HG02798 (cell line): Measurements from ENCODE around the gene MERTK.
"Not testable (repeated sequence)": the region's sequence is repeated elsewhere in the genome, so short reads cannot be mapped to it uniquely, and the experiment has no call there.

ENCODE experiments used
- ATAC-seq: cut with Tn5 transposase; IDR thresholded peaks from one replicate; pipeline ENCODE4 v1.9.1; 2021; ENCODE audit warnings: mild to moderate bottlenecking; ENCODE audit not compliant: unreplicated experiment, poor library complexity

Gene MERTK

GRCh38 chr2:111897924-111898702 is at the start of gene MERTK:
Gene MERTK, plus strand, starts transcription at chr2:111898607. Its CDS starts 129 bp downstream, at chr2:111898736.
- ATAC-seq = peak; percentile 67

GRCh38 chr2:111850646-111851045 is 47.8 kb upstream of the MERTK start:
- peak; percentile 53 for ATAC-seq

DNA sequence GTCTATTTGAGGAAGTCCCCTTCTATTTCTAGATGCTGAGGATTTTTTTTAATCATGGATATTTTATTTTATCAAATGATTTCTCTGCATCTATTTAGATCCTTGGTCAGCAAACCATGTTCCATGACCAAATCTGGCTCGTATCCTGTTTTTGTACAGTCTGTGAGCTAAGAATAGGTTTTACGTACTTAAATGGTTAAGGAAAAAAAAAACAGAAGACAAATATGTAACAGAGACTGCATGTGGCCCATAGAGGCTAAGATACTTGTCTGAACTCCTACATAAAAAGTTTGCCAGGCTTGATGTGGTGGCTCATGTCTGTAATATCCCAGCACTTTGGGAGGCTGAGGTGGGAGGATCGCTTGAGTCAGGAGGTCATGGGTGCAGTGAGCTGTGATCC is 45.9 kb upstream of the MERTK start:
- ATAC-seq = not testable (repeated sequence)

DNA sequence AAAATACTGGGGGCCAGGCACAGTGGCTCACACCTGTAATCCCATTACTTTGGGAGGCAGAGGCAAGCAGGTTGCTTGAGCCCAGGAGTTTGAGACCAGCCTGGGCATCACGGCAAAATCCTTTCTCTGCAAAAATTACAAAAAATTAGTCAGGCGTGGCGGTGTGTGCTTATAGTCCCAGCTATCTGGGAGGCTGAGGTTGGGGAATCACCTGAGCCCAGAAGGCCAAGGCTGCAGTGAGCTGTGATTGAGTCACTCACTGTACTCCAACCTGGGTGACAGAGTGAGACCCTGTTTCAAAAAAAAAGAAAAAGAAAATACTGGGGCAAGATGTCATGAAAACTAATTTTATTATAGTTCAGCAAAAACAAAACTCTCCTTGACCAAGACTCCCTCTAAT is 38.4 kb upstream of the MERTK start:
- not testable (repeated sequence) for ATAC-seq

- ATAC-seq = not testable (repeated sequence)
Measured at GRCh38 chr2:111865124-111865523, 33.3 kb upstream of the MERTK start.

GRCh38 chr2:111872806-111873205 is 25.6 kb upstream of the MERTK start:
- not testable (repeated sequence) for ATAC-seq

DNA sequence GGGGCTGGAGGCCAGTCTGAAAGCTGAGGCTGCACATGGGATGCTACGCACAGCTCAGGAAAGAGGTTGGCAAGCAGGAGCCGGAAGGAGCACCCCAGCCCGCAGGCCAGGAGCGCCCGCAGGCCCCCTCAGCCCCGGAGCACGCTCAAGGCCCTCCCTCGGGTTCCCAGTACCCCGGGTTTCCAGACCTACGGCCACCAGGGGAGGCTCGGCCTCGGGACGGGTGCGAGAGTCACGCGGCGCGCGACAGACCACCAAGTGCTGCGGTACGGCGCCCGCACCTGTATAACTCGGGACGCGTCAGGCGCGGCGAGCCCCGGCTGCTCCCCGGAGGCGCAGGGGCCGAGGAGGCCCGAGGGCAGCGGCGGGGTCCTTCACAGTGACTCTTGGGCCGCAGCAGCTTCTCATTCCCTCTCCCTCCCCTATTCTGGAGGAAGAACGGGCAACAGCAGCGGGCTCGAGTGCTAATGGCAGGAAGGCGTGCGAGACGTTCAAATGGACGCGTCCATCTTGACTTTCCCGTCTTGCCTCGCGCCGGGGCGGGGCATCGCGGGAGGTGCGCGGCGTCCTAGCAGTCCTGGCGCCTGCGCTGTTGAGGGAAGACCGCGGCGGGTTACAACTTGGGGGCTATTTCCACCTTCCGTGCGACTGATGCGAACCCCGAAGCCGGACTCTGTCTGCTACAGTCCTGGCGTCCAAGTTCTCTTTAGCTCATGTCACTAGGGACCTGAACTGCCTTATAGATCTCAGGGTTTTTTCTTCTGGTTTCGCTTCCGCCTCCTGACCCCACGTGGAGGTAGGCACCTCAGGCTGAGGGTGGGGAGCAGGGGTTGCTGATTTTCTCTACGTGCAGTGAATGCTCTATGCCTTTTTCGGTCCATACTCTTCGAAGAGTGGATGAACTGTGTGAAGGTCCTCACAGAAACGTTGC is 14.5 kb upstream of the MERTK start, which contains the start of gene ANAPC1:
ANAPC1 (minus strand) TSS at position 533 of the 931 bp plus-strand sequence. CDS start 3,368 bp downstream, outside the sequence.
- ATAC-seq = peak; percentile 87

- ATAC-seq = no peak
Measured at GRCh38 chr2:111884592-111884964, 13.8 kb upstream of the MERTK start.

DNA sequence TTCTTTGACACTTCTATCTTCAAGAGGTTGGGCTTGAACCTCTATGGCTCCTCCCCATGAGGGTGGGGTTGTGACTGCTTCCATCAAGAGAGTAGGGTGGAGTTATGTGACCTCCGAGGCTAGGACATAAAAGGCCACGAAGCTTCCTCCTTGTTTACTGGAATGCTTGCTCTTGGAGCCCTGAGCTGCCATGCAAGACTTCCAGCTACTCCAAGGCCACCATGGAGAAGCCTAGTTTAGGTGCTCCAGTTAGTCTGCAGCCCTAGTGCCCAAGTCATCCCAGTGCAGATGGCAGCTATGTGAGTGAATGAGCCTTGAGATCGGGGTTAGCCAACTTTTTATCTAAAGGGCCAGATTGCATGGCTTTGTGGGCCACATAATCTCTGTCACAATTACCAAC is 2.4 kb upstream of the MERTK start:
- no peak for ATAC-seq

GRCh38 chr2:111896576-111896975 is 1.8 kb upstream of the MERTK start:
- ATAC-seq = no peak

GRCh38 chr2:111897630-111897923 is 830 bp upstream of the MERTK start:
- ATAC-seq = no peak

DNA sequence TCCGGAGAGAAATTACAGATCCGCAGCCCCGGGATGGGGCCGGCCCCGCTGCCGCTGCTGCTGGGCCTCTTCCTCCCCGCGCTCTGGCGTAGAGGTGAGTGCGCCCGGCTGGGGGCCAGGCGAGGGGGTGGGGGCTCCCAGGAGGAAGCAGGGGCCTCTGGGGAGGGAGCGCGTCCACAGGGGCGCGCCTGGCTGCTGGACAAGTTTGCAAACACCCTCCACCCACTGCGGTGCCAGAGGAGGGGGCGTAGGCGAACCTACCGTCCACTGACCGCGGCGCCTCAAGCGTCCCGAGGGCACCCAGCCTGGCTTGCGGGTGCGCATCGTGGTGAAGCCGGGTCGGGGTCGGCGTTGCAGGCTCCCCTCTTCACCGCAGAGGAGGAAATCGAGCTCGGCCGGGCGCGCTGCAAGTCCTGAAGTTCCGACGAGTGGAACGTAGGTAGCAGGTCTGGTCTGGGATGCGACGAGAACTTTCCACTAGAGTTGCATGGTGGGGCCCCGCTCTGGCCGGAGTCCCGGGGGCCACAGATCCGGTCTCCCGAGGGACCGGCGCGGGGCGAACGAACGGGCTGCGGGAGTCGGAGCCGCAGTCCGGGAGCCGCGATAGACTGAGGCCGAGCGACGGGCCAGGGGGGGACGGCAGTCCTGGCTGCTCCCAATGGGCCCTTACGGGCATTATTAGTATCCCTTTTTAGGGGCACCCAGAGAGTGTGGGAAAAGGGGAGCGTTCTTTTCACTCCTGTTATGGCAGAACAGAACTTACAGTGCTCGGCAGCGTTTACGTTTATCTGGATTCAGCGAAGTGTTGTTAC is 502 bp downstream of the MERTK start:
- peak; percentile 29 for ATAC-seq

- no peak for ATAC-seq
Measured at GRCh38 chr2:111900859-111901258, 2.5 kb downstream of the MERTK start.

DNA sequence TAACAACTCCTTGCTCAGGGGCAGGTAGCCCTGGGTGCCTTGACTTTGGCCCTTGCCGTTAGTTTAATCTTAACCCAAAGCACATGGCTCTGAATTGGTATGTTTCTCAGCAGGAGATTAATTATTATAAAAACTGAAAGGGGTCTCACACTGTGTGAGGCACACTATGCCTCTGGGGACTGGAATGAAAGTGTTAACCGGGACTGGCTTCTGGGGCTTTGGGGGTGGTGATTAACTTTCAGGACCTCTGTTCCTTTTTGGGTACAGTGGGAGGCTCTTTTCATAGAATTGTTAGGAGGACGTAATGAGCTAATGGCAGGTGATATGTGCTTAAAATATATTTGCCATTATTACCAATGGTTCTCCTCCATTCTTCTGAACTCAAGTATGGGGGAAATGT is 5.1 kb downstream of the MERTK start:
- ATAC-seq = no peak

DNA sequence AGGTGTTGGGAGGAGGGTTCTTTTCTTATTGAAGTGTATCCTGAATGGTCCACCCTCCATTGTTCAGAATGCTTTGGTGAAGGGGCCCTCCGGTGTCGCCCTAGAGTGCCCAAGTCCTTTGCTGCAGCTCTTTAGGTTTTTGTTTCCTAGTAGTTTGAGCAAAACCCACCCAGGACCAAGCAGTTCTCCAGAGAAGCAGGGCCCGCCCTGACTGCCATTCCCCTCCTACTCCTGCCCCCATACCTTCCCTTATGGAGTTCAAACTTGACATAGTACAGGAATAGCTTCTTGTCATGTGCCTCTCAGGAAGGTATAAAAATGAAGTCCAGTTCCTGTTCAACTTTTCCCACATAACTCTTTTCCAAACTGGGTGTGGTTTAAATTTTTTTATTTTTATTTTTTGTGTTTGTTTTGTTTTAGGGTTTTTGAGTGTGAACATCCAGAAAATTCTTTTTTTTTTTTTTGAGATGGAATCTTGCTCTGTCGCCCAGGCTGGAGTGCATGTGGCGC is 5.6 kb downstream of the MERTK start:
- ATAC-seq = no peak

DNA sequence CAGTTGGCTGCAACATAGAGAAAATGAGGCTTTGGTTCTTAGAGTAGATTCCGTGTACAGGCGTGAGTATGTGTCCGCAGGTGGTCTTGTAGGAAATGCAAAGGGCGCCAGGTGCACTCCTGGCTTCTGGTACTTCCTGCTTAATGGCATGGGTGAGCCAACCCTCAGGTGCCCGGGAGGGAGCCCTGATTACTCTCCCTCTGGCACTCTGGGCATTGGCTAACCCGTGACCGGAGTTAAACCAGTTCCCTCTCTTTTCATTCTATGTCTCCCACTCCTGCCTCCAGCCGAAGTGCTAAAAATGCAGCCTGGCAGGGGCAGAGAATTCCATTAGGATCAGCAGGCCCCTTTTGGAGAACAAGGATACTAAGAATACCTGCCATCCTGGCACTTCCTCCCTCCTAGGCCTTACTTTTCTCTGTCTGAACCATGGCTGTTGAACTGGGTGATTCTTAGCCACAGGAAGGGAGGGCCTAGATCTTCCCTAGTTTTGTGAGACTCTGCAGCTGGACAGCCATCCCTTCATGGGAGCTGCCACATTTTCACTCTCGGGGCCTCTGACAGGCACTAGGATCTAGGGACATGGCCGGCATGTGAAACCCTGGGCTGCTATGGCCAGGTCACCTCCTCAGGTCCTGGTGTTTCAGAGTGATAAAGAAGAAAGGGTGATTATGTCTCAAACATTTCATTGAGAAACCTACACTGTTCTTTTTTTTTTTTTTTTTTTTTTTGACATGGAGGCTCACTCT is 6.5 kb downstream of the MERTK start:
- no peak for ATAC-seq

DNA sequence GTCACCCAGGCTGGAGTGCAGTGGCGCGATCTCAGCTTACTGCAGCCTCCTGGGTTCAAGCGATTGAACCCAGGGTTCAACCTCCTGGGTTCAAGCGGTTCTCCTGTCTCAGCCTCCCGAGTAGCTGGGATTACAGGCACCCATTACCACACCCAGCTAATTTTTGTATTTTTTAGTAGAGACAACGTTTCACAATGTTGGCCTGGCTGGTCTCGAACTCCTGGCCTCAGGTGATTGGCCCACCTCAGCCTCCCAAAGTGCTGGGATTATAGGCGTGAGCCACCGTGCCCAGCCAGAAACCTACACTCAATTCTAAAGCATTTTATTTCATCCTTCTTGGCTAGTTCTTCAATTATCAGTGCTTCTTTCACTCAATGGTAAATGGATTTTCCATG is 7.1 kb downstream of the MERTK start:
- not testable (repeated sequence) for ATAC-seq

- ATAC-seq = peak; percentile 66
Measured at GRCh38 chr2:111905990-111906735, 7.8 kb downstream of the MERTK start.

- ATAC-seq = no peak
Measured at GRCh38 chr2:111908578-111908977, 10.2 kb downstream of the MERTK start.
